Measurements from ENCODE around the gene MCCC1.

GRCh38 chr3:183108470-183108869 is 9.2 kb upstream of the MCCC1 start:
- TF ChIP-seq GATA2 (IDR thresholded peaks at IDR 0.05; ENCODE audit: low read depth, low read length) (no peak), GATA3 (IDR thresholded peaks at IDR 0.05; ENCODE audit: low read depth, low read length) (0 out of 2 replicates have a peak, but pooled peaks have one; percentile 29)

Data from SH-SY5Y (cell line).